ENCODE measurements around the gene DYNC2LI1. TPM values are rescaled to one million over a fixed set of nuclear protein-coding genes. Genes with fewer than 3 reads are reported as not detected.

Gene DYNC2LI1
- total RNA-seq, 6 experiments from 2014 or later = 8.4 to 12.3 (median 10.0) TPM

- DNase-seq = no peak
- Mint-ChIP-seq H3K27ac (no peak overlapping the region), H3K9me3 (no peaks in the 10 kb centered on the region), H3K27me3 (ENCODE audit: insufficient read depth) (no peaks in the 10 kb centered on the region), H3K4me3 (no peak overlapping the region), H3K36me3 (ENCODE audit: low read depth) (no peaks in the 10 kb centered on the region), H3K4me1 (ENCODE audit: low read depth) (no peaks in the 10 kb centered on the region)
- TF ChIP-seq CTCF (IDR thresholded peaks at IDR 0.05) = no peak
These were observed 44.2 kb upstream of the DYNC2LI1 start for GRCh38 chr2:43729491-43730174.

GRCh38 chr2:43731211-43731610, 42.6 kb upstream of the DYNC2LI1 start:
- H3K36me3 Mint-ChIP-seq (ENCODE audit: low read depth) = no peaks in the 10 kb centered on the region
- TF ChIP-seq CTCF (IDR thresholded peaks at IDR 0.05) = no peak
- H3K4me1 Mint-ChIP-seq (ENCODE audit: low read depth) = peaks cover 3% of the 10 kb centered on the region
- no peaks in the 10 kb centered on the region for H3K9me3 Mint-ChIP-seq
- no peak overlapping the region for H3K27ac Mint-ChIP-seq
- no peaks in the 10 kb centered on the region for H3K27me3 Mint-ChIP-seq (ENCODE audit: insufficient read depth)
- no peak for DNase-seq
- H3K4me3 Mint-ChIP-seq = no peak overlapping the region

GRCh38 chr2:43736637-43737036, 37.2 kb upstream of the DYNC2LI1 start:
- DNase-seq = no peak
- Mint-ChIP-seq H3K4me3 (no peak overlapping the region), H3K9me3 (no peaks in the 10 kb centered on the region), H3K27me3 (ENCODE audit: insufficient read depth) (no peaks in the 10 kb centered on the region), H3K4me1 (ENCODE audit: low read depth) (peaks cover 25% of the 10 kb centered on the region), H3K27ac (peak overlapping the region; percentile 82; the same call in 1 of the 2 replicates), H3K36me3 (ENCODE audit: low read depth) (no peaks in the 10 kb centered on the region)
- TF ChIP-seq CTCF (IDR thresholded peaks at IDR 0.05) = no peak

- Mint-ChIP-seq H3K36me3 (ENCODE audit: low read depth) (no peaks in the 10 kb centered on the region), H3K27me3 (ENCODE audit: insufficient read depth) (no peaks in the 10 kb centered on the region), H3K4me3 (peak overlapping the region; percentile 58), H3K4me1 (ENCODE audit: low read depth) (peaks cover 25% of the 10 kb centered on the region), H3K9me3 (no peaks in the 10 kb centered on the region), H3K27ac (peak overlapping the region; percentile 82)
- TF ChIP-seq CTCF (IDR thresholded peaks at IDR 0.05) = no peak
- peak; percentile 79 for DNase-seq
These were observed 36.6 kb upstream of the DYNC2LI1 start for GRCh38 chr2:43737097-43737854.

- H3K36me3 Mint-ChIP-seq (ENCODE audit: low read depth) = no peaks in the 10 kb centered on the region
- H3K4me3 Mint-ChIP-seq = peak overlapping the region; percentile 58
- H3K9me3 Mint-ChIP-seq = no peaks in the 10 kb centered on the region
- no peaks in the 10 kb centered on the region for H3K27me3 Mint-ChIP-seq (ENCODE audit: insufficient read depth)
- TF ChIP-seq CTCF (IDR thresholded peaks at IDR 0.05) = no peak
- H3K4me1 Mint-ChIP-seq (ENCODE audit: low read depth) = peaks cover 25% of the 10 kb centered on the region
- DNase-seq = no peak
- H3K27ac Mint-ChIP-seq = peak overlapping the region; percentile 82
These were observed 36.0 kb upstream of the DYNC2LI1 start for GRCh38 chr2:43737855-43738254.

All from HFFc6 (cell line).